HK-2 (cell line): ENCODE data around the gene TMEM131.

ENCODE experiments used
- DNase-seq: peaks from one replicate; pipeline ENCODE4 v3.0.0-alpha.2; 2018; ENCODE audit not compliant: unreplicated experiment

The TMEM131 gene

GRCh38 chr2:97991081-97991856 lies 4.5 kb downstream of the TMEM131 start:
- no peak for DNase-seq

GRCh38 chr2:97988722-97989121 lies 7.0 kb downstream of the TMEM131 start:
- no peak for DNase-seq

GRCh38 chr2:97985998-97986397 lies 9.8 kb downstream of the TMEM131 start:
- DNase-seq: no peak

- DNase-seq: no peak
Observed at GRCh38 chr2:97983698-97984097, 12.1 kb downstream of the TMEM131 start.

GRCh38 chr2:97983134-97983533 lies 12.6 kb downstream of the TMEM131 start:
- no peak for DNase-seq

- no peak for DNase-seq
Observed at GRCh38 chr2:97982621-97983020, 13.1 kb downstream of the TMEM131 start.

GRCh38 chr2:97981961-97982360 lies 13.8 kb downstream of the TMEM131 start:
- DNase-seq: no peak

GRCh38 chr2:97979904-97980303 lies 15.8 kb downstream of the TMEM131 start:
- no peak for DNase-seq

GRCh38 chr2:97974471-97974870 lies 21.3 kb downstream of the TMEM131 start:
- no peak for DNase-seq

- DNase-seq: no peak
Observed at GRCh38 chr2:97970293-97971060, 25.3 kb downstream of the TMEM131 start.

GRCh38 chr2:97969081-97970067 lies 26.4 kb downstream of the TMEM131 start:
- no peak for DNase-seq

GRCh38 chr2:97967931-97968627 lies 27.7 kb downstream of the TMEM131 start:
- DNase-seq: no peak

GRCh38 chr2:97967216-97967592 lies 28.5 kb downstream of the TMEM131 start:
- no peak for DNase-seq

- DNase-seq: no peak
Observed at GRCh38 chr2:97966545-97967215, 29.1 kb downstream of the TMEM131 start.

GRCh38 chr2:97965116-97965515 lies 30.6 kb downstream of the TMEM131 start:
- DNase-seq: no peak

- DNase-seq: no peak
Observed at GRCh38 chr2:97963880-97964279, 31.9 kb downstream of the TMEM131 start.

- no peak for DNase-seq
Observed at GRCh38 chr2:97963079-97963406, 32.7 kb downstream of the TMEM131 start.

- no peak for DNase-seq
Observed at GRCh38 chr2:97961534-97961933, 34.2 kb downstream of the TMEM131 start.

- no peak for DNase-seq
Observed at GRCh38 chr2:97958184-97958583, 37.6 kb downstream of the TMEM131 start.

GRCh38 chr2:97957432-97958183 lies 38.1 kb downstream of the TMEM131 start:
- no peak for DNase-seq
